GM21381 (cell line): Measurements from ENCODE around the gene GNA12.

ENCODE experiments used
- ATAC-seq: cut with Tn5 transposase; IDR thresholded peaks from one replicate; pipeline ENCODE4 v1.9.1; 2021; ENCODE audit warnings: mild to moderate bottlenecking, moderate library complexity; ENCODE audit not compliant: unreplicated experiment

The GNA12 gene

DNA sequence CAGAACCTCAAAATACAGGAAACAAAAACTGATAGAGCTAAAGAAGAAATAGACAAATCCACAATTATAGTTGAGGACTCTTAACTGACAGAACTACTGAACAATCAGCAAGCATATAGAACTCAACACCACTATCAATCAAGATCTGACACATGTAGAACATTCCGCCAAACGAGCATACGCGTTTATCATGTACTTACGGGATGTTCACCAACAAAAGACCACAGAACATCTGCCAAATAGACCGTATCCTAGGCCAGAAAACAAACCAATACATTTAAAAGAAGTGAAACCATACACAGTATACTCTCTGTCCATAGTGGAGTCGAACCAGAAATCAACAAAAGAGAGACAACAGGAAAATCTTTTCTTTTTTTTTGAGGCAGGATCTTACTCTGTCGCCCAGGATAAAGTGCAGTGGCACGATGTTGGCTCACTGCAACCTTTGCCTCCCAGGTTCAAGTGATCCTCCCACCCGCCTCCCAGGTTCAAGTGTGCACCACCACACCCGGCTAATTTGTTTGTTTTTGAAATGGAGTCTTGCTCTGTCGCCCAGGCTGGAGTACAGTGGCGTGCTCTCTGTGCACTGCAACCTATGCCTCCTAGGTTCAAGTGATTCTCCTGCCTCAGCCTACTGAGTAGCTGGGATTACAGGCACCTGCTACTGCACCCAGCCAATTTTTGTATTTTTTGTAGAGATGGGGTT lies 5.1 kb downstream of the GNA12 start:
- peak; percentile 54 for ATAC-seq

DNA sequence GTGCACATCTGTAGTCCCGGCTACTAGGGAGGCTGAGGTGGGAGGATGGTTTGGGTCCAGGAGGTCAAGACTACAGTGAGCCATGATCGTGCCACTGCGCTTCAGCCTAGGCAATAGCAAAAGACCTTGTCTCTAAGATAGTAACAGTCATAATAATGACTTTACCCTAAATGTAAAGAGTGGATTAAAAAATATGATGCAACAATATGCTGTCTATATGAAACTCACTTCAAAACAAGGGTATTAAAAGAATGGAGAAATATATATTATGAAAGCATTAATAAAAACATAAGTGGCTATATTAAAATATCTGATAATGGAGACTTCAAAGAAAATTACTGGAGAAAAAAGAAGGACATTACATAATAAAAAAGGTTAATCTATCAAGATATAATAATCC lies 5.7 kb downstream of the GNA12 start:
- no peak for ATAC-seq

DNA sequence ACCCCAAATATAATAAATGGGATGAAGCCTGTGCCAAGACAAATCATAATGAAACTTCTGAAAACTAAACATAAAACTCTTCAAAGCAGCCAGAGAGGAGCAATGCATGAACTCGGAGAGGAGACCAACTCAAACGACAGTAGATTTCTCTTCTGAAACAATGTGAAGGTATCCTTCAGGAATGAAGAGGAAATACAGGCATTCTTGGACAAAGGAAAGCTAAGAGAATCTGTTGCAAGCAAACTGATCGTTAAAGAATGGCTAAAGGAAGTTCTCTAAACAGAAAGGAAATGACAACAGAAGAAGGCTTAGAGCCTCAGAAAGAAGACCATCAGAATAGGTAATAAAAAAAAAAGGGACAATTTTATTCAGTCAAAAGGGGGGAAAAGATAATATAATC lies 6.6 kb downstream of the GNA12 start:
- ATAC-seq = no peak

DNA sequence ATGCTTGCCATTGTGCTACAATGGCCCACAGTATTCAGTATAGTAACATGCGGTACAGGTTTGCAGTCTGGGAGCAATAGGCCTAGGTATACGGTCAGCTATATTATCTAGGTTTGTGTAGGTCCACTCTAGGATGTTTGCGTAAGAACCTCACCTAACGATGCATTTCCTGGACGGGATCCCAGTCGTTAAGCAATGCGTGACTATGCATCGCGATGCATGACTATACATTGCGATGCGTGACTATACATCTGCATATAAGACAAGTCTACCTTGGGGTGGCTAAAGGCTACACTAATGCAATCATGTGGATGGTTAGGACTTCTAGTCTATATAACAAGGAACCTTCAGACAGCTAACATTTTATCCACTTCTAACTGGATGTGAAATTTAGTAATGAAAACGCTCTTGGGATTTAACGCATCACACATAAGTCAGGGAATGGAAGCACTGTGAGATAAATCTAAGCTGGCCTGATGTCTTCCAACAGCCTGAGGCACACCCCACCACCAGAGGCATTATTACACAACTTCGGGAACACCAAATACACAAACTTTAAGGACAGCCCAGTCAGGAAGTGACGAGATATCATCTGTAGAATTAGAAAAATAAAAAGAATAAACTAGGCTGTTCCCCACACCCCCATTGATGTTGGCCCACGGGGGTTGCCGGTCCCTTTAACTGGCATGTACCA lies 9.2 kb downstream of the GNA12 start:
- no peak for ATAC-seq

DNA sequence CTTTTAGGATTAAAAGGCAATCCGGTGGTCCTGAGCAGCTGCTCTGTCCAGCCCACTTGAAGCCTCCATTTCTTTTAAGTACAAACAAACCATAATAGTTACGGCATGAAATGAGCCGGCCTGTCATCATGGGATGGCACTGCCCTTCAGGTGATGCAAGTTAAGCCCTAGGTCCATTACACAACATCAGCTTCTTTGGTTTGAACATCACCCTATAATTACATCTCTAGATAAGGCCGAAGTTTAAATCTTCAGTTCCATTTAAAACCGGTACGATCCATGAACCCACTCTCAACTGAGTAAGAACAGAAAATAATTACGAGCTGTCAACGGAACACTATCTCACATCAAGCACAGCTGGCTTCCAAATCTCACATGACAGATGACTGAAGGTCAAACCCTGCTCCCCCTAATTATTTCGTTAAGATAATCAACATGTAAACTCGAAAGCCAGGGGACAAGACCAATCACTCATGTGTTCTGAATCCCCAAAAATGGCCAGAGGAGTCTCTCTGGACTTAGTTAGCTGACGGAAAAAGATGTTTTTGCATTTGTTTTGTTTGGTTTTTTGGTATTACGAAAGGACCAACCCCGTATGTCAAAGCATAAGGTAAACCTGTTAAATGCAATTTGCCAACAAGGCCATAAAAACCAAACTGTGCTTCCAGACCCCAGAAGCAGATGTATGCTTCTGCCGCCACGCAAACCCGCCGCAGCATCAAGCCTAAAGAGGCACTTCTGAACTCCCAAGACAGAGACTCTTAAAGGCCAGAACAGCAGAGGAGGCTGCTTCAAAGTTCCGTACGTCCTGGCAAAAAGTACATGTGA lies 10.8 kb downstream of the GNA12 start:
- no peak for ATAC-seq

DNA sequence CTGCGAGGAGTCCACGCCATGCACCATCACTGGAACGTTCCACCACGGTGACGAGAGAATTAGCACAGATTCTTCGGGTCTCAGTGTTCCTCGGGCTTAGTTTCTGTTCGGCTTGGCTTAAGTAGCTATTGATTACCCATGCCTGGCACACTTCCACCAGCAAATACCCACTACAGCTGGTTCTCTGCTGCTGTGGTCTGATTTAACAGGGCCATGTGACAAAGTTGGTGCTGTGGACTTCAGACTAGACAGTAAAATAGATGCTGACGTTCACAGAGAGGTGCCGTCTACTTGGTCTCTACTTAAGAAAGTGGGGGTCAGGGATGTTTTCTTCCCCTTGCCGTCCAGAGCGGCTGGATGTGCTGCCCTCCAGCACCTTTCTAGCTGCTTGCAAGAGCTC lies 11.6 kb downstream of the GNA12 start:
- no peak for ATAC-seq

DNA sequence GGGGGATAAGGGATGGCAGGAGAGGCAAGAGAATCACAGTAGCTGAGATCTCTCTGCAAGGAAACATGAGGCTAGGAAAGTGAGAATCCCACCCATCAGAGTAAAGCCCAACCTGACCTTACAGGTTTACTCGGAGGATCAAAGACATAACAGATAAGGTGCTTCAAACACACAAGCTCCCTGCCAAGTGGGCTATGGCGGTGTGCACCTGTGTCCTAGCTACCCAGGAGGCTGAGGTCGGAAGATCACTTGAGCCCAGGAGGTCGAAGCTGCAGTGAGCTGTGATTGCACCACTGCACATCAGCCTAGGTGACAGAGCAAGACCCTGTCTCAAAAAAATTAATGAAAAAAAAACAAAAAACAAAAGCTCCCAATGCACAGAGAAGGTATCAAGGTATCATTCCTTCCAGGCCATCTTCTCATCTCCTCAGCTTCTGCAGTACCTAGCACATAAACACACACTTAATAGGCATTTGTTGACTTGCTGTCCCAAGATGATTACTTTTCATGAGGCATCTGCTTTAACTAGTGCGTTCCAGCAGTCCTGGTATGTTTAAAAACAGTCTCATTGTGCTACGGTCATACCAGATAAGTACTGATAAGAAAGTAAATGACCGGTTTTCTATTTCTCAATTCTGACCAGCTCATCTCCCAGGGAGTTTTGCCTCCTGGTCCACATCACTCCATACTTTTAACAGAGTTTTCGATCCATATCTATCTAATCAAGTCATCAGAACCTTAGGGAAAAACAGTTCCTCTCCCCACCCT lies 13.3 kb downstream of the GNA12 start:
- ATAC-seq = no peak

DNA sequence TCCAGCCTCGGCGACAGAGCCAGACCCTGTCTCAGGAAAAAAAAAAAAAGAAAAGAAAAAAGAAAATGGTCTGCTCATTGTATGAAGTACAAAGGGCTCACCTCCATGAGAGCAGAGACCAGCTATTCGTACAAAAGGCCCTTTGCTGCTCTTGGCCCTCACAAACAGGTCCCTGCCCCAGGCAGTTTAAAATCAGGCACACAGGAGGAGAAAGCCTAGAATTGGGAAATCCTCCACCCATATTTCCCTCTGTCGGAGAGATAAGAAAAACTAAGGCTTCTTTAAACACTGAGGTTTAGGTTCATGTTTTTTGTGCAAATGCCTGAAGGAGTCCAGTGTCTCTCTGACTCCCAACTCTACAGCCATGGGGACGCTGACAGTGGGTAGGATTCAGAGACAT lies 15.1 kb downstream of the GNA12 start:
- no peak for ATAC-seq

DNA sequence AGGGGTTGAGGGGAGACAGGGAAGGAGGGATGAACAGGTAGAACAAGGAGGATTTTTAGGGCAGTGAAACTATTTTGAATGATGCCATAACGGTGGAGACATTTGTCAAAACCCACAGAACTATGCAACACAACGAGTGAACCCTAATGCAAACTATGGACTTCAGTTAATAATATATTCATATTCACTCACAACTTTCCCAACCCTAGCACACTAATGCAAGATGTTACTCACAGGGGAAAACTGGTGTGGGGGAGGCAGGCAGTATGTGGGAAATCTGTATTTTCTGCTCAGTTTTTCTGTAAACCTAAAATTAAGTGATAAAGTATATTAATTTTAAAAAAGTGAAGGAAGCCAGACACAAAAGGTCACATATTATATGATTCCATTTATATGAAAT lies 17.3 kb downstream of the GNA12 start:
- no peak for ATAC-seq

DNA sequence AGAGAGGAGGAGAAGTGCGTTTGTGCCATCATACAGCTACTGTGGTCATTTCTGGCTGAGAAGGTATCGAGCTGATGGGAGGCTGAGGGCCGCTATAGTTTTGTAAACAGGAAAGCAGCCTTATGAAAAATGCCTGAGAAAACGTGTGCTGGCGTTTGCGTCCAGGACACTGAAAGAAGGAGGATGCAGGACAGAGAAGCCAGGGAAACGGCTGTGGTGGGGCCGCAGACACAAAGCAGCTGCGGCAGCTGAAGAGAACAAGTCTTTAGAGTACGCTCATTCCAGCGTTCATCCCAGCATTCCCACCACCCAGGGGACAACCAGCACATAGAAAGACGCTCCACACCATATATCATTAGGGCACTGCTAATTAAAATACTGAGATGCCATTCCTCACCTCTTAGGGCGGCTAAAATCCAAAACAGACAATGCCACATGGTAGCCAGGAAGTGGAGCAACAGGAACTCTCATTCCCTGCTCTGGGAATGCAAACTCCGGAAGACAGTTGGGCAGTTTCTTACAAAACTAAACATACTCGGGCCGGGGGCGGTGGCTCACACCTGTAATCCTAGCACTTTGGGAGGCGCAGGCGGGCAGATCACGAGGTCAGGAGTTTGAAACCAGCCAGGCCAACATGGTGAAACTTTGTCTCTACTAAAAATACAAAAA lies 18.4 kb downstream of the GNA12 start:
- ATAC-seq = no peak

DNA sequence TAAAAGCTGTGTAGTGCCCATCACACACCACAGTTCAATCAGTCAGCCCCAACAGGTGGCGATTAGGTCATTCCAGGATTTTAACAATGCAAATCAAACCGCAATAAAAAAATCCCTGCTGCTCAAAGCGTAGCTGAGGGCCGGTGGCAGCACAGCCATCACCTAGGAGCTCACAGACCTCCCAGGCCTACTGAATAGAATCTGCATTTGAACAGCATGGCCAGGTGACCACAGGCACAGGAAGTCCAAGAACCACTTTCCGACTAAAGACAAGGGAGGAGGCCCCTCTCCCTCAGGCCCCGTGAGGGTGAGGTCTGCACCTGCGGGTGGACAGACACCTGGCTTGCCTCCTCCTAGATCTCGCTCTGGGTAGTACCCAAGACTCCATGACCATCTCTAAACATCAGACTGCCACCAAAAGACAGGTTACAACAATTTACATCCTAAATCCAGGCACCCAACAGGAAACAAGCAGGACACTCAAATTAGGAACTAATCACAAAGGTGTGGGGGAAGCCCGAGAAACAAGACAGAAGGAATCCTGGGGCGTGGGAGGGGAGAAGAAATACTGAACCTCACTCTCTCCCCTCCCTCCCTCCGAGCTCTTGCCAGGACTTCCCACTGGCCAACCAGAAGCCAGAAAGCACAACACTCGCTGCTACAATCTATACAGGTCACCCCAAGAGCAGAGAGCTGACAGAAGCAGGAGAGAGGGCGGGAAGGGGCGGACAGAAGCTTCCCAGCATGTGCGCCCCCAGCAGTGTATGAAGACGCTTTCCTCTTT lies 19.2 kb downstream of the GNA12 start:
- ATAC-seq = peak; percentile 44

DNA sequence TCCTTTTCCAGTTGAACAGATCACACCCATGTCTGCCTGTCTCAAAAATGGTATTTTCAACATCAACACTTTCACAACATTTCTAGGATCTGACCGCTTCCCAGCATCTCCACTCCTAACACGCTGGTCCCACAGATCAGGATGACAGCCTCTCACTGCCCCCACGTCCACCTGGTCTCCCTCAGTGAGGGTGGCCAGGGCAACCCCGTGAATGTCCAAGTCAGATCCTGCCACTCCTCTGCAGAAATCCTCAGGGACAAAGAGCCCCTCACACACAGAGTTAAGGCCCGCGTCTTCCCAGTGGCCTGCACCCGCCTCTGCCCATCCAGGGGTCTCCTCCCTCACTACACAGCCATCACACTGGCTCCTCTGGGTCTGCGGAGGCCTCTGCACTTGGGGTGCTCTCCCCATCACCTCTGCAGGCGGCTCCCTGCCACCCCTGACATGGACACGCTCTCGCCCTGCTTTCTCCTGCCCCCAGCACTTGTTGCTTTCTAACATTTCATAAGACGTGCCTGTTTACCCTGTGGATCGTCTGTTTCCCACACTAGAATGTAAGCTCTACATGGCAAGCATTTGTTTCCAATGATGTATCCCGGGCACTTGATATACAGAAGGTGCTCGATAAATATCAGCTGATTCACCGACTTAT lies 20.0 kb downstream of the GNA12 start:
- ATAC-seq = no peak

DNA sequence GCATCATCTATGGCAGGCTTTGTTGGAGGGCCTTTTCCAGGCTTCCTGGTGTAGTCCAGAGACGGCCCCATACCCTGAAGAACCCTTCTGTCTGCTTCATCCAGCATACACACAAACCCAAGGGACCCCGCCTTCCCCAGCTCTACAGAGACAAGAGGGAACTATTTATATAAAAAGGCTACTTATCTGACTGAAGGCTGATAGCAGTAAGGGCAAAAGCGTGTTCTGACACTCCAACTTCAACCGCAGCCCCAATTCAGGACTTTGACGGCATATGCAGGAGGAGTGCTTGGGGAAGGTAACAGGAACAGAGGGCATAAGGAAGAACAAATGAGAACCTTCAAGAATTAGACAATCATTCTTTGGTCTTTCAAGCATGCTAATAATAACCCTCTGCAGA lies 21.0 kb downstream of the GNA12 start:
- ATAC-seq = no peak

DNA sequence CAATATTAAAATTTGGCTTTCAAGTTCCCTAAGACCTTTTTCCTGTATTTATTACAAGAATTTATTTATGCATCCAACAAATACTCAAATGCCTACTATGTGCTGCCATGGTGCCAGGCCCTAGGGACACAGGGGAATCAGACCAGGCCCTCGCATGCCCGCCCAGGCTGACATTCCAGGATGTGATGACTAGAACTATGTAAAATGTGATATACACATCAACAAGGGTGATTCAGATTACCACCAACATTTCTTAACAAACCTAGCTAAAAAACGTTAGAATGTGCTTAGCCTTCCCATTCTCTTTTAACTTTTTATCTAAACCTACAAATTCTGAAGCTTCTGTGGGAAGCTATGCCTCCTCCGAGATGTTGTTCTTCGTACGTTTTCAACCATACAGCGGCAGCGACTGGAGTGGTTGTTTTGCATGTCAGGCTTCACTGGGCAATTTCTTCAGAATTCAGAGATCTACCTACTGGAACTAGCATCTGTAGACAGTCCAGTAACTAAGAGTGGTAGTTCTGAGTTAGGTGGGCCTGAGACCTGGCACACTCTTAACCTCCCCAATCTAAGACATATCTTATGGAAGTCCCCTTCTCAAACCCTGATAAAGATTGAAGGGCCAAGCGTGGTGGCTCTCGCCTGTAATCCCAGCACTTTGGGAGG lies 22.1 kb downstream of the GNA12 start:
- peak; percentile 49 for ATAC-seq

DNA sequence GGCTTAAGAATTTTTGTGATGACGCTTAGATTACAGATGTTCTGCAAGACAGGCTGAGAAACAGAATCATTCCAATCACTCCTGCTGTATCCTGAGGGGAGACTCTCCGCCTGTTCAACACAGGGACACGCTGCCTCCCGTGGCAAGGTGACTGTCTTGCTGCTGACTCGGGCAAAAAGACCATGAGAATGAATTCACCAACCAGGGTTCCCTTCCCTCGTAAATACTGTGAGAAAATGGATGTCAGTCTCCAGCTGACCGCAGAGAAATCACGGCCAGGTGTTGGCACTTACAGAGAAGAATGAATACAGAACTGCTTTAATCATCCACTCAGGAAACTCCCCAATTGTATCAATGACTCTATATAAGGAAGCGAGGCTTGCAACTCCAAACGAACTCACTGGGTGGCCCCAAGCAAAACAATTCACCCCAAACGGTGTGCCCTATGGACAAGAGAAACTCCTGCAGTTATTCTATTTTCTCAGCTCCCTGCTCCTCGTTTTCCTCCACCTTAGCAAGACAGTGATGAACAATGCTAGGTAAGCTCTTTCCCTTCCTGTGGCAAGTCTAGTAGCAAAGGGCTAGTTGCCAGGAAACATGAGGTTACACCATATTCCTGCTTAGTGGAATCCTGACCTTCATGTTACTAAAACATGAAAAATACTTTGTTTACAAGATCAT lies 22.8 kb downstream of the GNA12 start:
- peak; percentile 51 for ATAC-seq

DNA sequence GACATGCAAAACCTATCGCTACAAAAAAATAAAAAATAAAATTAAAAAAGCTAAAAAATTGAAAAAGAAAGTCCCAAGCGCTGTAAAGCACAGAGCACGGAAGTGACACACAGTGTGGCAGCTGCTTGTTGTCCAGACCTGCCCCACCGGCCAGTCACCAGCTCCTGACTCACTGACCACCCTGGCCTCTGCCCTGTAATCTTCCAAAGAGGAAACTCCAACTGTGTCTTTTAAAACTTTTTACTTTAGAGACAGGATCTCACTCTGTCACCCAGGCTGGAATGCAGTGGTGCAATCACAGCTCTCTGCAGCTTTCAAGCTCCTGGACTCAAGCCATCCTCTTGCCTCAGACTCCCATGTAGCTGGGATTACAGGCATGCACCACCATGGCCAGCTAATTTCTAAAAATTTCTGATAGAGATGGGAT lies 23.6 kb downstream of the GNA12 start:
- no peak for ATAC-seq

DNA sequence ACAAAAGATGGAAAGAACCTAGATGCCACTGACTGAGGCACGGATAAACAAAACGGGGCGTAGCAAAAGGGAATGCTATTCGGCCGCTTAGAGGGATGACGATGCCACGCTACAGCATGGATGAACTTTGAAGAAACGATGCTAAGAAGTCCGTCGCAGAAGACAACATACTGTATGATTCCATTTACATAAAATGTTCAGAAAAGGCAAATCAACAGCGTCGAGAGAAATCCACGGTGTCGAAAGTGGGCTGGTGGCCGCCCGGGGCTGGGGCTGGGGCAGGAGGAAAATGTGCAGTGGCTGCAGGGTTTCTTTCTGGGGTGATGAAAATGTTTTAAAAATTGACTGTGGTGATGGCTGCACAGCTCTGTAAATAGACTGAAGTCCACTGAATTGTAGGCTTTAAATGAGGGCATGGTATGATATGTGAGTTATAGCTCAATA lies 24.1 kb downstream of the GNA12 start:
- no peak for ATAC-seq
